HEK293T (cell line): Measurements from ENCODE around the gene SPEN.

Experiments used
- FOXA1 ChIP-seq: fragments of 450-650 bp; IDR thresholded peaks from 2 replicates; pipeline ENCODE4 v1.6.1; 2016; ENCODE audit warnings: mild to moderate bottlenecking
- HDGF ChIP-seq: fragments of 450-650 bp; IDR thresholded peaks from 2 replicates; pipeline ENCODE4 v1.6.1; 2017; ENCODE audit warnings: antibody characterized with exemption, borderline replicate concordance
- PKNOX1 ChIP-seq: fragments of 450-650 bp; IDR thresholded peaks from 2 replicates; pipeline ENCODE4 v1.6.1; 2016
- TARDBP ChIP-seq: fragments of 450-650 bp; IDR thresholded peaks from 2 replicates; pipeline ENCODE4 v1.6.1; 2016

GRCh38 chr1:15911141-15911540, 63.6 kb downstream of the SPEN start:
- TF ChIP-seq PKNOX1 (no peak), HDGF (no peak), TARDBP (no peak), FOXA1 (no peak)
